HG03103 (cell line): ENCODE measurements around the gene CDC42BPA.
"Not testable (repeated sequence)": the region's sequence is repeated elsewhere in the genome, so short reads cannot be mapped to it uniquely, and the experiment has no call there.

Experiments
- ATAC-seq: cut with Tn5 transposase; IDR thresholded peaks from one replicate; pipeline ENCODE4 v1.9.1; 2021; ENCODE audit warnings: low read depth; ENCODE audit not compliant: unreplicated experiment

CDC42BPA gene

DNA sequence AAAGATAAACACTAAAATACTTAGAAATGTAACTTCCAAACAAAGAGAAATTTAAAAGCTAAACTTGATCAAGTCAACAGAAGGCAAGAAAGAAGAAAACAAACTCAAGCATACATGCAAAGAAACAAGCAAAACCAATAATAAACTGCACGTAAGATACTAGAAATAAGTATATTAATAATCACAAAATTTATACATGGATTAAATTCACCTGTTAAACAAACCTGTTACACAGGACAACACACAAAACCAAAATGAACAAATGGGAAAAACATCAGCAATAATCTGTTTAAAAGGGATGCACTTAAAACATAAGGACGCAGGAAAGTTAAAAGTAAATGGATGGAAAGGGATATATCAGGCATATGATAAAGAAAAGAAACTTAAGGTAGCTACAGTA lies 165.8 kb downstream of the CDC42BPA start:
- ATAC-seq, result no peak

DNA sequence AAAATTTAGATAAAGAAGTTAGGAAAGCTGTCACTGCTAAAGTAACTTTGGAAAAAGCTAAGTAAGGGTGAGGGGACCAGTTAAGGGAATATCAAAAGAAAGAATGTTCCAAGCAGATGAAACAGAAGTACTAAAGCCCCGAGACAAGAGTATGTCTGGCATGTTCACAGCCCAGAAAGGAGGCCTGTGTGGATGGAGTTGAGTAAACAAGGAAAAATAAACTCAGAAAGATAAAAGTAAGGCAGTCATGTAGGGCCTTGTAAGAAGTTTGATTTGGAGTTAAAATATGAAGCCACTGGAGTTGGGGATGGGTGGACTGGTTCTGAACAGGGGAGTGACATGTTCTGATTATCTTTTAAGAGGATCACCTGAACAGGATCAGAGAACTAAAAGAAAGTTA lies 177.9 kb downstream of the CDC42BPA start:
- no peak for ATAC-seq

DNA sequence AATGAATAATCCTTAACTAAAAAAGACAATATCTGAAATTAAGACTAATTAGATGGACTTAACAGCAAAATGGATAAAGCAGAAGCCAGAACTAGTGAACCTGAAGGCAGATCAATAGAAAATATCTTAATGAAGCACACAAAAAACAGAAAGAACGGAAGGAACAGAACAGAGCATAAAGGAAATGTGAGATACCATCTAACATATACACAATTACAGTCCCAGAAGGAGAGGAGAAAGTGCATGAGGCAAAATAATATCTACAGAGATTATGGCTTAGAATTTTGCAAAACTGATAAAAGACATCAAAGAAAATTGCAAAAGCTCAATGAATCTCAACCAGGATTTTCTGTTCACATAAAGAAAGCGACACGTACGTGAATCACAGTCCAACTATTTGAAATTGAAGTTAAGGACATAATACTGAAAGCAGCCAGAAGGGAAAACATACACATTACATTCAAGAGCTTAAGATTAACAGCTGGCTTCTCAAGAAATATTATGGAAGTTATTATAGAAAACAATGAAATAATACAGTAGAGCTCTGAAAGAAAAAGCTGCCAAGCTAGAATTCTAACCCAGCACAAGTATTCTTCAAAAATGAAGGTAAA lies 182.0 kb downstream of the CDC42BPA start:
- no peak for ATAC-seq

DNA sequence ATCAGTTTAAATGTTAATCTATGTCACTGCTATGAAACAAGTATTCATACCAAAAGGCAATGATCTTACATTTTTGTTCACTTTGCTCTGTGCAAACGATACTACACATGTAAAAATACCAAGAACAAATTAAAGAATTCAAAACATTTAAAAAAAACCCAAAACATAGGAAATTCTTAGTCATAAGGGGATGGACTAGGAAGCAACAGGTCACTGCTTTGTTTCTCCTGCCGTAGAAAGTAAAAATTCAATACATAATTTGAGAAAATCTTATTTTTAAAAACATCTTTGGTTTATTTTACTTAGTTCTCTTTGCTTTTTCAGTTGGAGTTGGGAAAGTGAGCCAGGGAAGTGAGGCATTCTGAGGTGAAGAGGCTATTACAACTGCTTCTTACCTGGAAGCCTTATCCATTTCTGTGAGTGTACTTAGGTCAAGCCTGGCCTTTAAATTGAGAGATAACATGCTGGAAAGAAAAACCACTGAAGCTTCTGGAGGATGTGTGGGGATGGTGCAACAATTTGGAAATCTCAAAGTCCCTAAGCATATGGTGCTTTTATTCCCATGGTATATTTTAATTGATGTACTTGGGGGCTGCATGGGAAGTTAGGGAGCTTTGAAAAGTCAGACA lies 183.5 kb downstream of the CDC42BPA start:
- ATAC-seq, result no peak

DNA sequence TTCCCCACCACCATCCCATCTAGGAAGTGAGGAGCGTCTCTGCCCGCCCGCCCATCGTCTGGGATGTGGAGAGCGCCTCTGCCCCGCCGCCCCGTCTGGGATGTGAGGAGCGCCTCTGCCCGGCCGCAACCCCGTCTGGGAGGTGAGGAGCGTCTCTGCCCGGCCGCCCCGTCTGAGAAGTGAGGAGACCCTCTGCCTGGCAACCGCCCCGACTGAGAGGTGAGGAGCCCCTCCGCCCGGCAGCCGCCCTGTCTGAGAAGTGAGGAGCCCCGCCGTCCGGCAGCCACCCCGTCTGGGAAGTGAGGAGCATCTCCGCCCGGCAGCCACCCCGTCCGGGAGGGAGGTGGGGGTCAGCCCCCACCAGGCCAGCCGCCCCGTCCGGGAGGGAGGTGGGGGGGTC lies 185.6 kb downstream of the CDC42BPA start:
- not testable (repeated sequence) for ATAC-seq

DNA sequence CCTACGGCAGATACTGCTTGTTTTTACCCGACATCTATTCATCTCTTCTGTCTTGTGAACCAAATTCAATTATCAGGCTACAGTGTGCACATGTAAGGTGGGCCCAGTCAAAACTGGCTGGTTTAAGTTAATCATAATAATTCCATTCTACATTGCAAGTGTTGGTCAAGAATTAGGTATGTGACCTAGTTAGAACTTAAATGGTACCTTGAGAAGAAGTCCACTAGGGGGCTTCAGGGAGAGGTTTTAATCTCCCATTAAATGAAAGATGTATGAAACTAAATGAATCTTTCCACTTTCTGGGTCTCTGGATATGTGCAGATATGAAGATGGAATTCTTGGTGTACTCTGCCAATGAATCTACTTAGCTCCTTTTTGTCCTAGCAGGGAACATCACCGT lies 187.1 kb downstream of the CDC42BPA start:
- no peak for ATAC-seq

DNA sequence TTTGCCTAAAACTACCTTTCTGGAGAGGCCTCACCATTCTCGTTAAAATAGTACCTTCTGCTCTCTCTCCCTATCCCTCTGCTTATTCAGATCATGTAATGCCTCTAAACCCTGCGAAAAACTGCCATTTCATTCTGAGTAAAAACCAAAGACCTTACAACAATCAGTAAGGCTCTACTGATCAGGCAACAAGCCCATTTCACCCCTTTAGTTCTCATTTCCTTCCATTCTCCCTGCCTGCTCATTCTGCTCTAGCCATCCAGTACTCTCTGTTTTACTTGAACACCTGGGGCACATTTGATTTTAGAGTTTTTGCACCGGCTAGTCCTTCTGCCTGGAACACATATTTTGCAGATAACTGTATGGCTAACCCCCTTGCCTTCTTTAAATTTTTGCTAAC lies 190.4 kb downstream of the CDC42BPA start:
- ATAC-seq, result peak; percentile 62

DNA sequence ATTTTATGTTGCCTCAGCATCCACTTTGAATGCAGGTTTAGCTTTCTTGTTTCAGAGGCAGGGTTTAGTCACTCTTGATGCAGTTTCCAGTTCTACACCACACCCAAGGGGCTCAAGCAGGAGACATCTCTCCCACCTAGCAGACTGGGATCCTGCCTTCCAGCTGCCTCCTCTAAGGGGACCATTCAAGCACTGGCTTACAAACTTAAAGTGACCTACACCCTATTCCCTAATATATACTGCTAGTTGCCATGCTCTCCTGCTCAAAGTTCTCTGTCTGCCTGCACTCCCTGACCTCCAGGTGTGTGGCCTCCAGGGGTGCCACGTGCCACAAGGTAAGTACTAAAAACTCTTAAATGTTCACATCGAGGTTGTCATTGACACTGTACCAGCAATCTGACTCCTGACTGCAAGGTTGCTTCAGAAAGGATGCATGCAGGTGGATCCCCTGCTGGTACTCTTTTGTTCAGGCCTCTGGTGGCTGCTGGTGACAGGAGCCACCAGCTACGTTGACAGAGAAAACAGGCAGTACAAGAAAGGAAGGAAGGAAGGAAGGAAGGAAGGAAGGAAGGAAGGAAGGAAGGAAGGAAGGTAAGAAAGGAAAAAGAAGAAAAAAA lies 192.3 kb downstream of the CDC42BPA start:
- ATAC-seq, result no peak

DNA sequence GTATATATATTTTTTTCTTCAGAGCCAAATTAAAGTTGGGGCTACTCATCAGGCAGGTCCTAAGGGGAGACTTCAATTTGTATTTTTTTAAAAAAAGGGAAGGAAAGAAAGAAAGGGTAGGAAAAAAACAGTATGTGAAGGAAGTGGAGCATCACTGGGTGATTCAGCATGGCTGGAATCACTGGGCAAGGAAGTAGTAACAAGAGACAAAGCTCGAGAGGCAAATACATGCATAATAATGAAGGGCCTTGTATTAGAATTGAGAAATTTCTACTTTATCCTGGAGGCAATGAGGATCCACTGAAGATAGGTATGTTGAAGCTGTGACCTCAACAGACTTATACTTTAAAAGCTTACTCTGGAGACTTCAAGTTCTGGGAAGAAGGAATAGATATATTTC lies 193.8 kb downstream of the CDC42BPA start:
- ATAC-seq, result no peak

DNA sequence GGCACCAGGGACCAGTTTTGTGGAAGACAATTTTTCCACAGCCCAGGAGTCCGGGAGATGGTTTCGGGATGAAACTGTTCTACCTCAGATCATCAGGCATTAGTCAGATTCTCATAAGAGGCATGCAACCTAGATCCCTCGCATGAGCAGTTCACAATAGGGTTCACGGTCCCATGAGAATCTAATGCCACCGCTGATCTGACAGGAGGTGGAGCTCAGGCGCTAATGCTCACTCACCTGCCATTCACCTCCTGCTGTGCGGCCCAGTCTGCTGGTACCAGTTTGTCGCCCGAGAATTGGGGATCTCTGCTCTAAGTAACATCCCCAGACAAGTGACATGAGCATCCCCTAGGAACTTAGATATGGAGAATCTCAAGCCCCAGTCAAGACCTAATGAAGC lies 197.5 kb downstream of the CDC42BPA start:
- ATAC-seq, result no peak

DNA sequence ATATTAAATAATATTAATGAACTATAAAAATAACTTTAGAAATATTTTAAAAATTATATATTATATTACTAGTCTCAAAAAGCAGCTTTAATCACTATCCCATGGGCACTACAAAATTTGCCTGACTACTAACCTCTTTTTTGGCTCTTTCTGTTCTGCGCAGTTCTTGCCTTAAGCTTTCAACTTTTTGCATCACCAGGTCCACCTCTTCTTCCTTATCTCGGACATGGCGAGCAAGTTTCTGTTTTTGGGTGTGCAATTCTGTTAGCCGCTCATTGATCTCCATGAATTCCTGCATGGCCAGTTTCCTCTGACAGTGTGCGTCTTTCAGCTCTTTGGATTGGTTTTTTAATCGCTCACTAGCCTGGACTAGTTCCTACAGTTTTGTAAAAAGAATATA lies 205.8 kb downstream of the CDC42BPA start:
- no peak for ATAC-seq

DNA sequence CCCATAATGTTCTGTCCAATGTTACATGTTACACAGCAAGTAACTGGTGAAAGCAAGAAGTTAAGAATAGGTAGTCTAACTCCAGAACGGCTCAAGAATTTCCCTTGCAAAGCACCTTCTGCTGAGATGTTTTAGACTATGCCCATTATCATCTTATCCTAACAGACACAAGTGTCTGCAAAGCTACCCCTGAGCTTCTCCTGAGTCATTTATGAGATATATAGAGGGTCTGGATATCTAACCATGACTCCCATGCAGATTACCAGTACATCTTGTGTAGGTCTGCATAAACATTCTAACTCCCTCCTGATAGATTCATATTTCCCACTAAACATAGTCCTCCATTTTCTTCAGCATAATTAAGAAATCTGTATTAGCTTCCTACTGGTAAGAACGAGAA lies 206.5 kb downstream of the CDC42BPA start:
- no peak for ATAC-seq

DNA sequence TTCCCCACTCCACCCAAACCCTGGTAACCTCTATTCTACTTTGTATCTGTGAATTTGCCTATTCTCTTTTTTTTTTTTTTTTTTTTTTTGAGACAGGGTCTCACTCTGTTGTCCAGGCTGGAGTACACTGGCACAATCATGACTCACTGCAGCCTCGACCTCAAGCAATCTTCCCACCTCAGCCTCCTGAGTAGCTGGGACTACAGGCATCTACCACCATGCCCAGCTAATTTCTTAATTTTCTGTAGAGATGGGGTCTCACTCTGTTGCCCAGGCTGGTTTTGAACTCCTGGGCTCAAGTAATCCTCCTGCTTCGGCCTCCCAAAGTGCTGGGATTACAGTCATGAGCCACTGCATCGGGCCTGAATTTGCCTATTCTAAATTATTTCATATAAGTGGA lies 213.0 kb downstream of the CDC42BPA start:
- not testable (repeated sequence) for ATAC-seq

DNA sequence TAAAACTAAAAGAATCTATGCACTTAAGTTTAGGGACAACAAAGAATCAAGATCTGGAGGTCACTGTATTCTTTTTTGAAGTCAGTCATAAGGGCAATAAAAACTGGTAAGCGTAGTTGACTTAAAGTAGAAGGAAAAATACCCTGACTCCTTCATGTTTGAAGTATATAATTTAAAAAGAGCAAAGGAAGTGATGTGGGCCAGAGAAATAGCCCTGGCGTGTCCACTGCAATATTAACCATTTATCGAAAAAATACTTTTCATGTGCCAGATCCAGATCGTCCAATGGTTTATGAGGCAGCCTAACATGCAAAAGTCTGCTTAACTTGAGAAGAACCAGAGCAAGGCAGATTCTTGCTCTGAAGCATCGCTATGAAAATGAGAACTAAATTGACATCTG lies 216.2 kb downstream of the CDC42BPA start:
- no peak for ATAC-seq

DNA sequence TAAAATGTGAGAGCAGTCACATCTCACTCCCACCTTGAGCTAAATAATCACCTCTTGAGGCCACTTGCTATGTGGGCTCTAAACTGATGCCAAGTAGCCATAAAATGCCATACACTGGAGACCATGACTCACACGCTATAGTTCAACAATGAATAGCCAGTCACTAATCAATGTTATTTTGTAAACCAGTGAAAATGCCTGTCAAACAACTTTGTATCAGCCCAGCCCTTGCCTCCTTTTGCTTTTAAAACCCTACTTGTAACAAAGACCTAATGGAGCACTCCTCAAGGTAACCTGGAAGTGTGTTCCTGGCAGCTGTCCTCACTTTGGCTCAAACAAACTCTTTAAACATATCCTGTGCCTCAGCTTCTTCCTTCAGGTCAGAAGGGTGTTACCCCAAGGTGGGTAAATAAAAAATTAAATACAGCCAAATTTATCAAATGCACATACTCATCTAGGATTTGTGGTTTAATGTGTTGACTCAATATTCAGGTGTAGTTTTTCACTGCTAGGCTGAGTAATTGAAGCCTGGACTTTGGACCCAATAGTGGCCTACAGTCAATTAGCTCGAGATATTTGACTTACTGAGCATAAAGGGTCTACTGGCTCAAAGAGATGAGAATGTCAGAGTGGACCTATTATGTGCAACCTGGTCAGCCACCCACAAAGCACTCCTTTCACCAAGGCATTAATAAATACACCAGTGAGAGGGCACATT lies 223.9 kb downstream of the CDC42BPA start:
- no peak for ATAC-seq

DNA sequence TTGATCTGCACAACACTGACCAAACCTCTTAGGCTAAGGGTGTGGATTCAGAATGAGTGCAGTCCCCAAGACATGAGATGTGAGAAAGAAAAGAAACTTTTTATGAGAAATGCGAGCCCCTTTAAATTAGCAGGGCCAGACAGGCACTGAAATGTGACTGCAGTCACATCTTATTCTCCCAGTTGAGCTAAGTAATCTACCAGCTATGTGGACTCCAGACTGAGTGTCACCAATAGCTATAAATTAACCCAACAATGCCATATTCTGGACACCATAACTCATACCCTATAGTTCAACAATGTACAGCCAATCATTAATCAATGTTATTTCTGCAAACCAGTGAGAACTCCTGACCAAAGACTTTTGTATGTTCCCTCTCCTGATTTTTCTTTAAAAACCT lies 225.0 kb downstream of the CDC42BPA start:
- ATAC-seq, result no peak

DNA sequence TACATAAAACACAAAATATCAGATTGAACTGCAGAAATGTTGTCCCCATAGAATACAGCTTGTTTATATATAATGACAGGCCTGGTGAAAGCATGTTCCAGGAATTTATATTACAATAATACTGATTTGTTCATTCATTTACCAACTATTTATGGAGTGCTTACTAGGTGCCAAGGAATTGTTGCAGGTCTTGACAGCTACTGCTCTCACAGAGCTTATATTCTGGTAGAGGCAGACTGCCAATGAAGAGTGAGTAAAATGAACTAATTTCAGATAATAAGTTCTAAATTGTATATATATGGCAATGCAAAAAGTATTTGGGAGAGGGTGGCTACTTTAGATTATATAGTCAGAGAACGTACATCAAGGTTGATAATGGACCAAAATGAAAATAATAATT lies 226.2 kb downstream of the CDC42BPA start:
- ATAC-seq, result no peak

DNA sequence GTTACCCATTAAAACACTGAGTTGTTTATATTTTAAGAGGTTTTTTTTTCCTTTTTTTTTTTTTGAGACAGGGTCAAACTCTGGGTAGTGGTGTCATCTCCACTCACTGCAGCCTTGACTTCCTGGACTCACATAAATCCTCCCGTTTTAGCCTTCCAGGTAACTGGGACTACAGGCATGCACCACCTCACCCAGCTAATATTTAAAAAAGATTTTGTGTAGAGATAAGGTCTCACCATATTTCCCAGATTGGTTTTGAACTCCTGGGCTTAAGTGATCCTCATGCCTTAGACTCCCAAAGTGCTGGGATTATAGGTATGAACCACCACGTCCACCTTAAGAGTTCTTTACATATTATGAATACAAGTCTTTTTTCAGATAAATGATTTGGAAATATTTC lies 231.7 kb downstream of the CDC42BPA start:
- no peak for ATAC-seq

DNA sequence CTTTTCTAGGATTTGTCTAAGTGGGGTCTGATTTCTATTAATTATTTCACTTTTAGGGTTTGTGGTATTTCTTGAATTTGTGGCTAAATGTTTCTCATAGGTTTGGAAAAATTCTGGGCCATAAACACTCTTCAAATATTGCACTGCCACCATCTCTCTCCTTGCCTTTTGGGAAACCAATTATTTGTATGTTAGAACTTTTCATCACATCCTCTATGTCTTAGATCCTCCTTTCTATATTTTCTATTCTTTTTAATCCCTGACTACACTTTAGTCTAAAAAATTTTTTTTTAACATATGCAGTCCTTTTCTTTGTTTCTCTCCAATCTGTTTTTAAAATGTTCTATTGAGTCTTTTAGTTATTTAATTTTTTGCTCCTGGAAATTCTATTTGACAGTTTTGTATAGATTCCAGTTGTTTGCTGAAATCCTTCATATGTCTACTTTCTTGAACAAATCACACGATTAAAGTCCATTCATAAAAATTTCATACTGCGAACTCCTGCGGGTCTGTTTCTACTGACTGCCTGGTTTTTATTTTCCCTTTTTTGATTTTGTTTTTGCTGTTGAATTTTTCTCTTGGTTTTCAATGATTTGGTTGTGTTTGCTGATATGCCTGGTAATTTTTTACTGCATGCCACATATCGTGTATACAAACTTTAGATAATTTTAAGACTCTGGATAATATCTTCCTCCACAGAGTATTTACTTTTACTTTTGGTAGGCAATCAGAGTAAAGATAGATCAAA lies 235.1 kb downstream of the CDC42BPA start:
- ATAC-seq, result no peak

DNA sequence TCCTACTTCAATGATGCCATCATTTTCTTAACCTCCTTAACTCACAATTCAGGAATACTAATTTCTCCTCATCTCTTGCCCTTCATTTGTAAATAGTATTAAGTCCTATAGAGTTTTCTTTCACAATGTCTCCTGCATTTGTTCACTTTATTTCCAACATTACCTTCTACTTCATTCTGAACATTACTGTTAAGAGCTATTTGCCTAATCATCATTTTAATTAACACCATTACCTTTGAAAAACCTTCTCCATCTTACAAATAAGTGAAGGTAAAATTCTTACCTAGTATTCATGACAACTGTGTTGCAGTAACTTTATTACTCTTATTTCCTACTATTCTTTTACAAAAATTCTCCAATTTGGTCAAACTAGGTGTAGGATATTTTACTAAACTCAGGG lies 240.5 kb downstream of the CDC42BPA start:
- ATAC-seq, result no peak

DNA sequence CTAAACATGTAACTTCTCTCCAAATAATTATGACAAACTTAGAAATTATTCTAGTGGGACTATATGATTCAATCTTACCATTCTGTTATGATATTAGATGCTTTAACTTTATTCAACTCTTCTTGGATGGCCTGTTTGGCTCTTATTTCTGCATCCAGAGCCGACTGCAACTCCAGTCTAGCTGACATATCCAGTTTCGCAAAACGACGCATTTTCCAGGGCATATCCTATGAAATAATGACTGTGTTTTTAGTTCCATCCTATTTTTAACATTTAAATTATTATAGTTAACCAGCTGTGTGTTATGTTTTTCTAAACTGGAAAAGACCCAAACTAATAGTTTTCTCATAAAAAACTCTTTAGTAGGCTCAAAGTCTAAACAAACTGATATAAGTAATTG lies 244.5 kb downstream of the CDC42BPA start:
- no peak for ATAC-seq
